ENCODE results near the gene ARHGEF10L. TPM values are rescaled to one million over a fixed set of nuclear protein-coding genes. Genes with fewer than 3 reads are reported as not detected.

Gene ARHGEF10L
- total RNA-seq, 4 donors from 2014 or later, result 65.0 to 136 (median 94.1) TPM

GRCh38 chr1:17684810-17685209, 145.3 kb downstream of the ARHGEF10L start:
- no peaks in the 10 kb centered on the region for H3K9me3 ChIP-seq
- 90% methylated on average over 8 of the region's 8 CpGs for WGBS
- no peaks in the 10 kb centered on the region for H3K27me3 ChIP-seq
- no peak overlapping the region for H3K27ac ChIP-seq
- TF ChIP-seq CTCF (IDR thresholded peaks at IDR 0.05) (no peak), POLR2AphosphoS5 (IDR thresholded peaks at IDR 0.05) (no peak), POLR2A (IDR thresholded peaks at IDR 0.05) (no peak), EP300 (IDR thresholded peaks at IDR 0.05) (no peak)
- peaks cover 28% of the 10 kb centered on the region for H3K36me3 ChIP-seq
- no peak for DNase-seq (ENCODE audit: low spot score in 2 of 2)
- H3K4me3 ChIP-seq, result no peak overlapping the region
- H3K4me1 ChIP-seq, result peaks cover 30% of the 10 kb centered on the region

- no peak for TF ChIP-seq POLR2A (IDR thresholded peaks at IDR 0.05)
- TF ChIP-seq CTCF (IDR thresholded peaks at IDR 0.05), result no peak
- TF ChIP-seq EP300 (IDR thresholded peaks at IDR 0.05), result no peak
- no peak for TF ChIP-seq POLR2AphosphoS5 (IDR thresholded peaks at IDR 0.05)
- no peak overlapping the region for H3K27ac ChIP-seq
- H3K9me3 ChIP-seq, result no peaks in the 10 kb centered on the region
- DNase-seq (ENCODE audit: low spot score in 2 of 2), result no peak
- H3K36me3 ChIP-seq, result peaks cover 40% of the 10 kb centered on the region
- no peak overlapping the region for H3K4me3 ChIP-seq
- H3K4me1 ChIP-seq, result peaks cover 27% of the 10 kb centered on the region
- no peaks in the 10 kb centered on the region for H3K27me3 ChIP-seq
- 81% methylated on average over 7 of the region's 7 CpGs for WGBS
Measured at GRCh38 chr1:17686258-17686657, 146.8 kb downstream of the ARHGEF10L start.

GRCh38 chr1:17687145-17687544, 147.6 kb downstream of the ARHGEF10L start:
- no peaks in the 10 kb centered on the region for H3K27me3 ChIP-seq
- no peak overlapping the region for H3K4me3 ChIP-seq
- no peak for TF ChIP-seq POLR2AphosphoS5 (IDR thresholded peaks at IDR 0.05)
- TF ChIP-seq CTCF (IDR thresholded peaks at IDR 0.05), result no peak
- no peak for TF ChIP-seq EP300 (IDR thresholded peaks at IDR 0.05)
- no peak for TF ChIP-seq POLR2A (IDR thresholded peaks at IDR 0.05)
- peaks cover 20% of the 10 kb centered on the region for H3K4me1 ChIP-seq
- 61% methylated on average over 7 of the region's 7 CpGs for WGBS
- no peaks in the 10 kb centered on the region for H3K9me3 ChIP-seq
- no peak for DNase-seq (ENCODE audit: low spot score in 2 of 2)
- peaks cover 46% of the 10 kb centered on the region for H3K36me3 ChIP-seq
- H3K27ac ChIP-seq, result no peak overlapping the region

- H3K27ac ChIP-seq, result no peak overlapping the region
- no peak for TF ChIP-seq POLR2A (IDR thresholded peaks at IDR 0.05)
- DNase-seq (ENCODE audit: low spot score in 2 of 2), result no peak
- H3K9me3 ChIP-seq, result no peaks in the 10 kb centered on the region
- no peaks in the 10 kb centered on the region for H3K27me3 ChIP-seq
- no peak overlapping the region for H3K4me3 ChIP-seq
- WGBS, result 93% methylated on average over 4 of the region's 8 CpGs
- H3K36me3 ChIP-seq, result peaks cover 58% of the 10 kb centered on the region
- H3K4me1 ChIP-seq, result peaks cover 10% of the 10 kb centered on the region
Measured at GRCh38 chr1:17688217-17688810, 148.8 kb downstream of the ARHGEF10L start.

- no peak for TF ChIP-seq POLR2A (IDR thresholded peaks at IDR 0.05)
- 76% methylated on average over 3 of the region's 9 CpGs for WGBS
- no peak for DNase-seq (ENCODE audit: low spot score in 2 of 2)
- Histone ChIP-seq H3K36me3 (peaks cover 64% of the 10 kb centered on the region), H3K27me3 (no peaks in the 10 kb centered on the region), H3K27ac (no peak overlapping the region), H3K9me3 (no peaks in the 10 kb centered on the region), H3K4me1 (peaks cover 5% of the 10 kb centered on the region), H3K4me3 (no peak overlapping the region)
Measured at GRCh38 chr1:17689011-17689410, 149.5 kb downstream of the ARHGEF10L start.

GRCh38 chr1:17690906-17691634, 151.6 kb downstream of the ARHGEF10L start:
- no peak for DNase-seq (ENCODE audit: low spot score in 2 of 2)
- no peaks in the 10 kb centered on the region for H3K9me3 ChIP-seq
- no peak overlapping the region for H3K4me3 ChIP-seq
- no peak overlapping the region for H3K27ac ChIP-seq
- 64% methylated on average over 11 of the region's 11 CpGs for WGBS
- no peaks in the 10 kb centered on the region for H3K4me1 ChIP-seq
- H3K36me3 ChIP-seq, result peaks cover 76% of the 10 kb centered on the region
- TF ChIP-seq POLR2A (IDR thresholded peaks at IDR 0.05) (no peak), POLR2AphosphoS5 (IDR thresholded peaks at IDR 0.05) (no peak), EP300 (IDR thresholded peaks at IDR 0.05) (no peak), CTCF (IDR thresholded peaks at IDR 0.05) (no peak)
- no peaks in the 10 kb centered on the region for H3K27me3 ChIP-seq
